Liver (tissue), 9 donors: ENCODE data around the gene NHLRC1. TPM values are rescaled to one million over a fixed set of nuclear protein-coding genes. Genes with fewer than 3 reads are reported as not detected.

Experiments
- DNase-seq: peaks from one replicate; pipeline ENCODE4 v3.0.0-alpha.2; 2017; ENCODE audit warnings: low spot score
- H3K27ac ChIP-seq, 2 donors: one replicate each; pipeline ENCODE4 v1.7.0; 2013; ENCODE audit warnings: inconsistent platforms in 2 of 2, low read length in 2 of 2, control low read depth in 1 of 2, low read depth in 1 of 2, mild to moderate bottlenecking in 1 of 2
- H3K27me3 ChIP-seq, 4 donors: one replicate each; pipeline versions ENCODE4 v1.6.1 to v1.7.0; 2013; ENCODE audit warnings: low read length in 3 of 4, inconsistent platforms in 1 of 4, mild to moderate bottlenecking in 1 of 4, moderate library complexity in 1 of 4; ENCODE audit not compliant: control insufficient read depth in 4 of 4, insufficient read depth in 4 of 4
- H3K36me3 ChIP-seq, 4 donors: one replicate each; pipeline versions ENCODE4 v1.6.1 to v1.7.0; 2013; ENCODE audit warnings: low read length in 3 of 4, mild to moderate bottlenecking in 3 of 4, low read depth in 1 of 4, moderate library complexity in 1 of 4; ENCODE audit not compliant: control insufficient read depth in 4 of 4, insufficient read depth in 3 of 4
- H3K4me1 ChIP-seq, 4 donors: one replicate each; pipeline versions ENCODE4 v1.6.1 to v1.7.0; 2013; ENCODE audit warnings: low read length in 3 of 4, mild to moderate bottlenecking in 3 of 4, moderate library complexity in 1 of 4; ENCODE audit not compliant: control insufficient read depth in 4 of 4, insufficient read depth in 4 of 4
- H3K4me3 ChIP-seq, 3 donors: one replicate each; pipeline versions ENCODE4 v1.6.1 to v1.7.0; 2013; ENCODE audit warnings: low read length in 3 of 3, control low read depth in 1 of 3, low read depth in 1 of 3, mild to moderate bottlenecking in 1 of 3
- H3K9ac ChIP-seq, 2 donors: one replicate each; pipeline ENCODE4 v1.7.0; 2013; ENCODE audit warnings: low read length in 2 of 2, mild to moderate bottlenecking in 2 of 2, moderate library complexity in 2 of 2, control low read depth in 1 of 2, low read depth in 1 of 2
- H3K9me3 ChIP-seq, 4 donors: one replicate each; pipeline versions ENCODE4 v1.6.1 to v1.7.0; 2013; ENCODE audit warnings: low read length in 3 of 4; ENCODE audit not compliant: control insufficient read depth in 4 of 4
- ATF3 ChIP-seq: IDR thresholded peaks from 2 replicates; pipeline ENCODE4 v1.6.1; 2016; ENCODE audit warnings: antibody characterized with exemption
- CTCF ChIP-seq: fragments of 150-350 bp; IDR thresholded peaks from 2 replicates; pipeline ENCODE4 v1.5.1; 2017; ENCODE audit warnings: improper control_type of control experiment, low read depth, low read length; ENCODE audit not compliant: missing input control
- EGR1 ChIP-seq, 2 donors: IDR thresholded peaks; 2 replicates each; pipeline ENCODE4 v1.6.1; 2016 to 2018; ENCODE audit warnings: antibody characterized with exemption in 2 of 2, low read depth in 2 of 2
- FOXA2 ChIP-seq: IDR thresholded peaks from 2 replicates; pipeline ENCODE4 v1.6.1; 2016; ENCODE audit warnings: antibody characterized with exemption
- GABPA ChIP-seq, 2 donors: IDR thresholded peaks in 1 of 2; conservative IDR thresholded peaks in 1 of 2; 2 replicates each; pipeline ENCODE4 v1.6.1; 2016; ENCODE audit warnings: antibody characterized with exemption in 2 of 2, mild to moderate bottlenecking in 1 of 2, moderate library complexity in 1 of 2
- HNF4A ChIP-seq, 2 donors: conservative IDR thresholded peaks; 2 replicates each; pipeline ENCODE4 v1.6.1; 2016; ENCODE audit warnings: antibody characterized with exemption in 2 of 2, mild to moderate bottlenecking in 2 of 2
- HNF4G ChIP-seq: IDR thresholded peaks from 2 replicates; pipeline ENCODE4 v1.6.1; 2016; ENCODE audit warnings: antibody characterized with exemption
- JUND ChIP-seq, 2 donors: IDR thresholded peaks; 2 replicates each; pipeline ENCODE4 v1.6.1; 2016; ENCODE audit warnings: antibody characterized with exemption in 2 of 2
- MAX ChIP-seq: IDR thresholded peaks from 2 replicates; pipeline ENCODE4 v1.6.1; 2016; ENCODE audit warnings: antibody characterized with exemption
- NR2F2 ChIP-seq: IDR thresholded peaks from 2 replicates; pipeline ENCODE4 v1.6.1; 2016; ENCODE audit warnings: antibody characterized with exemption
- RAD21 ChIP-seq, 2 donors: IDR thresholded peaks; 2 replicates each; pipeline ENCODE4 v1.6.1; 2016; ENCODE audit warnings: antibody characterized with exemption in 2 of 2, mild to moderate bottlenecking in 2 of 2
- REST ChIP-seq: IDR thresholded peaks from 2 replicates; pipeline ENCODE4 v1.6.1; 2016; ENCODE audit warnings: antibody characterized with exemption, mild to moderate bottlenecking
- RXRA ChIP-seq, 2 donors: IDR thresholded peaks; 2 replicates each; pipeline ENCODE4 v1.6.1; 2017 to 2018; ENCODE audit warnings: antibody characterized with exemption in 2 of 2, mild to moderate bottlenecking in 1 of 2
- SP1 ChIP-seq: IDR thresholded peaks from 2 replicates; pipeline ENCODE4 v1.6.1; 2018; ENCODE audit warnings: antibody characterized with exemption, mild to moderate bottlenecking
- TAF1 ChIP-seq: conservative IDR thresholded peaks from 2 replicates; pipeline ENCODE4 v1.6.1; 2016; ENCODE audit warnings: antibody characterized with exemption, mild to moderate bottlenecking
- YY1 ChIP-seq: IDR thresholded peaks from 2 replicates; pipeline ENCODE4 v1.6.1; 2016; ENCODE audit warnings: antibody characterized with exemption, mild to moderate bottlenecking
- ZBTB33 ChIP-seq: IDR thresholded peaks from 2 replicates; pipeline ENCODE4 v1.6.1; 2016; ENCODE audit warnings: antibody characterized with exemption
- WGBS: extraction: QIAGEN DNeasy Blood & Tissue Kit; methylation state at CpG from one replicate; pipeline ENCODE4 v1.1.7; 2013; 5-methylcytosine and 5-hydroxymethylcytosine counted together
- polyA plus RNA-seq, 2 donors: library from polyadenylated mRNA; stranded (reverse) in 1 of 2; unstranded in 1 of 2; fragments of 200-250 nt in 1 of 2; fragments of >200 nt in 1 of 2; fragmentation: Nextera tagmentation in 1 of 2; extraction: Ambion mirVana in 1 of 2; gene quantifications; one replicate each; pipeline versions ENCODE4 v1.2.1 to v1.2.3, GENCODE V29; 2013 to 2015
- total RNA-seq, 2 donors: library from RNA; depleted of rRNA; stranded (reverse); fragments of >200 nt; gene quantifications; one replicate each; pipeline ENCODE4 v1.2.3, GENCODE V29; 2014
- donor health status: healthy.
- donor health status: healthy.
- donor health status: healthy.
- donor health status: healthy.
- donor health status: healthy.

Gene NHLRC1
- total and polyA plus RNA-seq, 4 donors, result 2.1 to 4.4 (median 3.0) TPM

GRCh38 chr6:18138906-18139305, 16.4 kb upstream of the NHLRC1 start:
- peaks cover 8 to 57% (median 47%) of the 10 kb centered on the region in 4 donors for H3K36me3 ChIP-seq
- H3K4me3 ChIP-seq, result no peak overlapping the region
- no peak overlapping the region for H3K9ac ChIP-seq
- DNase-seq, result no peak
- H3K4me1 ChIP-seq, result peaks cover 0 to 5% (median 0%) of the 10 kb centered on the region in 4 donors
- H3K27me3 ChIP-seq, result no peaks in the 10 kb centered on the region
- 98% methylated on average over 5 of the region's 5 CpGs for WGBS
- no peaks in the 10 kb centered on the region for H3K9me3 ChIP-seq
- TF ChIP-seq REST (no peak), RAD21 (IDR thresholded peaks at IDR 0.05) (no peak), NR2F2 (no peak), EGR1 (IDR thresholded peaks at IDR 0.05; ENCODE audit: low read depth in 2 of 2) (no peak), JUND (IDR thresholded peaks at IDR 0.05) (no peak), GABPA (IDR thresholded peaks at IDR 0.05 in 1 of 2, conservative IDR thresholded peaks at IDR 0.05 in 1 of 2) (no peak), FOXA2 (no peak), RXRA (IDR thresholded peaks at IDR 0.05) (no peak), HNF4G (no peak)
- H3K27ac ChIP-seq, result no peak overlapping the region

GRCh38 chr6:18136260-18136659, 13.8 kb upstream of the NHLRC1 start:
- WGBS, result 56% methylated on average over 10 of the region's 10 CpGs
- H3K27ac ChIP-seq, result no peak overlapping the region

More at GRCh38 chr6:18136260-18136659, 13.8 kb upstream of the NHLRC1 start:
- Histone ChIP-seq H3K9ac (no peak overlapping the region), H3K27me3 (no peaks in the 10 kb centered on the region), H3K4me1 (peaks cover 0 to 5% (median 0%) of the 10 kb centered on the region in 4 donors), H3K9me3 (no peaks in the 10 kb centered on the region), H3K36me3 (peaks cover 12 to 59% (median 47%) of the 10 kb centered on the region in 4 donors), H3K4me3 (no peak overlapping the region)
- no peak for DNase-seq
- no peak for TF ChIP-seq HNF4A (conservative IDR thresholded peaks at IDR 0.05)
- TF ChIP-seq FOXA2, result no peak
- TF ChIP-seq ZBTB33, result no peak
- no peak for TF ChIP-seq MAX
- no peak for TF ChIP-seq NR2F2
- no peak for TF ChIP-seq CTCF
- TF ChIP-seq SP1, result no peak
- no peak for TF ChIP-seq GABPA (IDR thresholded peaks at IDR 0.05 in 1 of 2, conservative IDR thresholded peaks at IDR 0.05 in 1 of 2)
- no peak for TF ChIP-seq ATF3
- no peak for TF ChIP-seq HNF4G
- TF ChIP-seq EGR1 (IDR thresholded peaks at IDR 0.05; ENCODE audit: low read depth in 2 of 2), result no peak
- no peak for TF ChIP-seq TAF1
- no peak for TF ChIP-seq RAD21 (IDR thresholded peaks at IDR 0.05)
- TF ChIP-seq YY1, result no peak
- TF ChIP-seq RXRA (IDR thresholded peaks at IDR 0.05), result no peak
